GM19468 (cell line): ENCODE results near the gene ZNF225.
"Not testable (repeated sequence)": the region's sequence is repeated elsewhere in the genome, so short reads cannot be mapped to it uniquely, and the experiment has no call there.

Experiments
- ATAC-seq: cut with Tn5 transposase; IDR thresholded peaks from one replicate; pipeline ENCODE4 v1.9.1; 2021; ENCODE audit warnings: mild to moderate bottlenecking, moderate library complexity, moderate number of reproducible peaks; ENCODE audit not compliant: unreplicated experiment; ENCODE audit errors: extremely low read depth

ZNF225 gene

GRCh38 chr19:44151491-44151890 lies 38.3 kb downstream of the ZNF225 start:
- ATAC-seq = no peak

GRCh38 chr19:44156475-44156874 lies 43.3 kb downstream of the ZNF225 start:
- no peak for ATAC-seq

GRCh38 chr19:44163789-44164188 lies 50.6 kb downstream of the ZNF225 start:
- ATAC-seq = no peak

- ATAC-seq = no peak
These were observed 51.1 kb downstream of the ZNF225 start for GRCh38 chr19:44164327-44164672.

GRCh38 chr19:44164673-44165512 lies 51.7 kb downstream of the ZNF225 start, which contains the start of gene ZNF226:
TSS of gene ZNF226 (plus strand) at chr19:44165100. CDS start at chr19:44170081, 4,981 bp downstream.
- ATAC-seq = peak; percentile 45

- not testable (repeated sequence) for ATAC-seq
These were observed 57.5 kb downstream of the ZNF225 start for GRCh38 chr19:44170660-44171059.

- no peak for ATAC-seq
These were observed 63.4 kb downstream of the ZNF225 start for GRCh38 chr19:44176590-44176989.

- no peak for ATAC-seq
These were observed 67.8 kb downstream of the ZNF225 start for GRCh38 chr19:44180968-44181367.

- no peak for ATAC-seq
These were observed 68.9 kb downstream of the ZNF225 start for GRCh38 chr19:44182145-44182544.
